Activated T-helper 9 cell treated with anti-CD3 and anti-CD28 coated beads, Interleukin-2, amount 50 U/mL, for 16 hours (primary cell): Measurements from ENCODE around the gene NAA50.

Experiments
- DNase-seq: peaks from one replicate; pipeline ENCODE4 v3.0.0-alpha.2; 2020; ENCODE audit warnings: low read depth

NAA50 gene

GRCh38 chr3:113745756-113746547 is at the start of gene NAA50:
NAA50 (minus strand) TSS chr3:113746249; CDS start chr3:113745949, 300 bp downstream.
- peak; percentile 91 for DNase-seq

- no peak for DNase-seq
Observed at GRCh38 chr3:113795693-113796092, 49.6 kb upstream of the NAA50 start.

GRCh38 chr3:113794526-113794925 is 48.5 kb upstream of the NAA50 start:
- DNase-seq, result no peak

- no peak for DNase-seq
Observed at GRCh38 chr3:113791381-113791780, 45.3 kb upstream of the NAA50 start.

GRCh38 chr3:113783980-113784379 is 37.9 kb upstream of the NAA50 start:
- DNase-seq, result no peak

- no peak for DNase-seq
Observed at GRCh38 chr3:113783463-113783862, 37.4 kb upstream of the NAA50 start.

- DNase-seq, result no peak
Observed at GRCh38 chr3:113776564-113776963, 30.5 kb upstream of the NAA50 start.

GRCh38 chr3:113775516-113775915 is 29.5 kb upstream of the NAA50 start:
- no peak for DNase-seq

GRCh38 chr3:113773381-113773780 is 27.3 kb upstream of the NAA50 start:
- no peak for DNase-seq

- DNase-seq, result no peak
Observed at GRCh38 chr3:113771993-113772392, 25.9 kb upstream of the NAA50 start.

GRCh38 chr3:113769551-113769950 is 23.5 kb upstream of the NAA50 start:
- DNase-seq, result no peak

- no peak for DNase-seq
Observed at GRCh38 chr3:113764698-113765097, 18.6 kb upstream of the NAA50 start.

- no peak for DNase-seq
Observed at GRCh38 chr3:113758389-113759024, 12.5 kb upstream of the NAA50 start.

GRCh38 chr3:113754494-113755159 is 8.6 kb upstream of the NAA50 start:
- no peak for DNase-seq

GRCh38 chr3:113753376-113753985 is 7.4 kb upstream of the NAA50 start:
- DNase-seq, result no peak

GRCh38 chr3:113751141-113751540 is 5.1 kb upstream of the NAA50 start:
- no peak for DNase-seq

- DNase-seq, result peak; percentile 20
Observed at GRCh38 chr3:113747283-113748046, 1.4 kb upstream of the NAA50 start.

GRCh38 chr3:113746548-113747282 is 666 bp upstream of the NAA50 start, which contains the start of gene ATP6V1A:
ATP6V1A (plus strand) TSS chr3:113747035; CDS start chr3:113778754, 31,719 bp downstream.
- peak; percentile 73 for DNase-seq

GRCh38 chr3:113744941-113745755 is 901 bp downstream of the NAA50 start:
- DNase-seq, result peak; percentile 68

- DNase-seq, result no peak
Observed at GRCh38 chr3:113743006-113743630, 2.9 kb downstream of the NAA50 start.
